Superior temporal gyrus (tissue), 1 donor: ENCODE results near the gene TMEM178B.
"Not testable (repeated sequence)": the region's sequence is repeated elsewhere in the genome, so short reads cannot be mapped to it uniquely, and the experiment has no call there.

Experiments used
- DNase-seq: peaks from one replicate; pipeline ENCODE4 v3.0.0-alpha.2; 2016; ENCODE audit errors: extremely low spot score

The TMEM178B gene

DNA sequence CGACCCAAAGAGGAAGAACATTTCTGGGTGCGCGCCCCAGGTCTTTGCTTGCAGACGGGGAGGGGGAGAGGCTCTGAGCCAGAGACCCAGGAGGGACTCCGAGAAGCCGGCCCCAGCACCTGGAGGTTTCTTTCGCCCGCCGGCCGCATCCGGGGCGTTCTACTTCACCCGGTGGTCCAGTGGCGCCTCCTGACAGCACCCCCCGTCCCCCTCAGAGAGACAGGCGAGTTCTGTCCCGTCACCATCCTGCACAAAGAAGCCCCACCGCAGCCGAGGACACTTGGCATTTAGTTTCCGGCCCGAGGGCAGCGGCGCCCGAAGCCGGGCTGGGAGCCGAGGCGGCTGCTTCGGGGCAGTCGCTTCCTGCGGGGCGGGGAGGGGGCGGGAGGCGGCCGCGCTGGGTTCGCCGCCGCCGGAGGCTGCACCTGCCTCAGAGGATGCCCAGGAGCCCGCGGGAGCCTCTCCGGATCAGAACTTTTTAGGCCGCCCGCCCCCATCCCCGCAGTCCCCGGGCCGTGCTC is at the start of gene TMEM178B:
TMEM178B (plus strand) TSS at position 424 of the 521 bp plus-strand sequence.
- no peak for DNase-seq

GRCh38 chr7:141024668-141025067 is 49.2 kb upstream of the TMEM178B start:
- no peak for DNase-seq

- DNase-seq = no peak
Observed at GRCh38 chr7:141027043-141027442, 46.8 kb upstream of the TMEM178B start.

DNA sequence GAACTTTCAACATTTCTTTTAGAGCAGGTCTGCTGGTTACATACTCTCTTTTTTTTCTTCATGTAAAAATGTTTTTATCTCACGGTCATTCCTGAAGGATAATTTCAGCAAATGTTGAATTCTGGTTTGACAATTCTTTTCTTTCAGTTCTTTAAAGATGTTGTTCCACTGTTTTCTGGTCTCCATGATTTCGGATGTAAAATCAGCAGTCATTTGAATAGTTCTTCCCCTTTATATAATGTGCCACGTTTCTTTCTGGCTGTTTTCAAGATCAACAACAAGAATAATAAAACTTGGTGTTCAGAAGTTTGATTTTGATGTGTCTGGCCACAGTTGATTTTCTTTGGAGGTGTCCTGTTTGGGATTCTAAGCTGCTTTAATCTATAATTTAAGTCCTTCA is 45.1 kb upstream of the TMEM178B start:
- no peak for DNase-seq

DNA sequence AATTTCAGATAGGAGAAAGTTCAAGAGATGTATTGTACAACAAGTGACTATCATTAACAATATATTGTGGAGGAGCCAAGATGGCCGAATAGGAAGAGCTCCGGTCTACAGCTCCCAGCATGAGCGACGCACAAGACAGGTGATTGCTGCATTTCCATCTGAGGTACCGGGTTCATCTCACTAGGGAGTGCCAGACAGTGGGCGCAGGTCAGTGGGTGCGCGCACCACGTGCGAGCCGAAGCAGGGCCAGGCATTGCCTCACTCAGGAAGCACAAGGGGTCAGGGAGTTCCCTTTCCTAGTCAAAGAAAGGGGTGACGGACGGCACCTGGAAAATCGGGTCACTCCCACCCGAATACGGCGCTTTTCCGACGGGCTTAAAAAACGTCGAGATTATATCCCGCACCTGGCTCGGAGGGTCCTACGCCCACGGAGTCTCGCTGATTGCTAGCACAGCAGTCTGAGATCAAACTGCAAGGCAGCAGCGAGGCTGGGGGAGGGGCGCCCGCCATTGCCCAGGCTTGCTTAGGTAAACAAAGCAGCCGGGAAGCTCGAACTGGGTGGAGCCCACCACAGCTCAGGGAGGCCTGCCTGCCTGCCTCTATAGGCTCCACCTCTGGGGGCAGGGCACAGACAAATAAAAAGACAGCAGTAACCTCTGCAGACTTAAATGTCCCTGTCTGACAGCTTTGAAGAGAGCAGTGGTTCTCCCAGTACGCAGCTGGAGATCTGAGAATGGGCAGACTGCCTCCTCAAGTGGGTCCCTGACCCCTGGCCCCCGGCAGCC is 41.1 kb upstream of the TMEM178B start:
- DNase-seq = not testable (repeated sequence)

DNA sequence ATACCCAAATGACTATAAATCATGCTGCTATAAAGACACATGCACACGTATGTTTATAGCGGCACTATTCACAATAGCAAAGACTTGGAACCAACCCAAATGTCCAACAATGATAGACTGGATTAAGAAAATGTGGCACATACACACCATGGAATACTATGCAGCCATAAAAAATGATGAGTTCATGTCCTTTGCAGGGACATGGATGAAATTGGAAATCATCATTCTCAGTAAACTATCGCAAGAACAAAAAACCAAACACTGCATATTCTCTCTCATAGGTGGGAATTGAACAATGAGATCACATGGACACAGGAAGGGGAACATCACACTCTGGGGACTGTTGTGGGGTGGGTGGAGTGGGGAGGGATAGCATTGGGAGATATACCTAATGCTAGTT is 35.8 kb upstream of the TMEM178B start:
- not testable (repeated sequence) for DNase-seq

DNA sequence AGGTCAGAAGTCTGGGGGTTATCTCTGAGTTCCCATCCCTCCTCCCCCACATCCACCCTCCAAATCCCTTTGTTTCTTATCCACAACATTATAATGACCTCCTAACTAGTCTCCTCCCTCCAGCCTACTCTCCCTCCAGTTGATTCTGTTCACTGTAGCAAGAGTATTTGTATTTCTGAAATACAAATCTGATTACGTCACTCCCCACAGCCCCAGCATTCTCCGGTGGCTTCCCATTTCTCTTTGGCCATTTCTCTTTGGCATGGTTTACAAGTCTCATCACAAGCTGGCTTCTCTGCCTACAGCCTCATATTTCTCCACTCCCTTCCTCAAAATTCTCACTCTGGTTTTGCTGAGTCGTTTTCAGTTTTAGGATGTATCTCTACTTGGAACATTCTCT is 34.5 kb upstream of the TMEM178B start:
- DNase-seq = no peak

- DNase-seq = no peak
Observed at GRCh38 chr7:141042222-141043193, 31.4 kb upstream of the TMEM178B start.

- DNase-seq = no peak
Observed at GRCh38 chr7:141043616-141044015, 30.2 kb upstream of the TMEM178B start.

- no peak for DNase-seq
Observed at GRCh38 chr7:141045126-141045841, 28.6 kb upstream of the TMEM178B start.

DNA sequence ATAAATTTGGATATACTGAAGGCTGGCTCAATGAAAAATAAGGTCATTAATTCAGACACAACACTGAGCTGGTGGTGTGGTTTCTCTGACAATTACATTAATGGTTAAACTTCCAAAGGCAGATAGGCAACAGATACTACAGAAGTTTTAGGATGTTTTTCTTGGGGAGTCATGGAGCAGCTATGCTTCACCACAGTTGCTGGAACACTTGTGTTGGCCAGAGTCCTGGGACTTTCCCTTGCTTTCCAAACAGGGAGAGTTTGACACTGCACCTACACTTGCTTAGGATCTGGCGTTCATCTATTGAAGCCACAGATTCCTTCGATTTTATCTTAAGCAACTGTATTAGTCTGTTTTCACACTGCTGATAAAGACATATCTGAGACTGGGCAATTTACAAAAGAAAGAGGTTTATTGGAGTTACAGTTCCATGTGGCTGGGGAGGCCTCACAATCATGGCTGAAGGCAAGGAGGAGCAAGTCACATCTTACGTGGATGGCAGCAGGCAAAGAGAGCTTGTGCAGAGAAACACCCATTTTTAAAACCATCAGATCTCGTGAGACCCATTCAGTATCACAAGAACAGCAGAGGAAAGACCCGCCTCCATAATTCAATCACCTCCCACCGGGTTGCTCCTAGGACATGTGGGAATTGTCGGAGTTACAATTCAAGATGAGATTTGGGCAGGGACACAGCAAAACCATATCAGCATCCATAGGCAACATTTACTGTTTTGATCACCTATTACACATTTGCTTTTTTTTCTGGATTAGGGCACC is 27.8 kb upstream of the TMEM178B start:
- no peak for DNase-seq

DNA sequence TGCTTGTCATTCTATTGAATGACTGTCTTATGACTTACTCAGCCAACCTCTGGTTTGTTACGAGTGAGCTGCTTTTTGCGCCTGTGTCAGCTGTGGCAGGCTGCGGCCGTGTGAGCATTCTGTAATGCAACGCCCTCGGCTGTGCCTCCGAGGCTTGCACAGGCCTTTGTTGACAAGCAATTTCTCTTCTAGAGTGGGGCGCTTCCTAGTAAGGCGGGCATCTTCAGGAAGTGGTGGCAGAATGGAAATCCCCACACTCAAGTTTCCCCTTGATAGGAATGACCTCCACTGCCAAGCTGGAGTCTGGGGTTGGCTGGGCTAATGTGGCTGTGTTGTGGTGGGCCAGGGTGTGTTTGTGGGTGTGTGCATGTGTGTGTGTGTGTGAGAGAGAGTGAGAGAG is 20.2 kb upstream of the TMEM178B start:
- DNase-seq = no peak

GRCh38 chr7:141055146-141055545 is 18.7 kb upstream of the TMEM178B start:
- DNase-seq = no peak

DNA sequence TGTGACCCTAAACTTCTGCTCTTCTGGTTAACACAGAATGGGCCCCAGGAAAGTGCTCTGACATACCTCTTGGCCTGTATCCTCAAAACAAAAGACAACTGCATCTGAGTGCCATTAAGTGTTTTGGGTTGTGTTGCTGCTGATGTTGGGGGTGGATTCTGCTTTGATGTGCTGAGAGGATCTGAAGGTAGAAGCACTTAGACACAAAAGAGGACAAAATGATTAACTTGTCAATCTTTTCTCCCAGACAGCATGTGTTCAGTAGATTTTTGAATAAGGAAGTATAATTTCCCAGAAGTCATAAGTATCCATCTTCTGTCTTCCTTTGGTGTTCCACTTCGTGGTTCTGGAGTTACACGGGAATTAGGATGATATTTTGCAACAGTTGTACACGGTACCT is 16.1 kb upstream of the TMEM178B start:
- DNase-seq = no peak

DNA sequence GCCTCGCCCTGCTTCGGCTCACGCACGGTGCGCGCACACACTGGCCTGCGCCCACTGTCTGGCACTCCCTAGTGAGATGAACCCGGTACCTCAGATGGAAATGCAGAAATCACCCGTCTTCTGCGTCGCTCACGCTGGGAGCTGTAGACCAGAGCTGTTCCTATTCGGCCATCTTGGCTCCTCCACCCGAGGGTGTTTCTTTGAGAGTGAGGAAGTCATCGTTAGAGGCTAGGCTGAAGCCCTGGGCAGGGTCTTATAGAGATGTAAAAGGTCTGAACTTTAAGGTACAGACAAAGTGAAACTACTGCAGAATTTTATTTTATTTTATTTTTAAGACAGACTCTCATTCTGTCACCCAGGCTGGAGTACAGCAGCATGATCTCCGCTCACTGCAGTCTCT is 6.0 kb upstream of the TMEM178B start:
- DNase-seq = not testable (repeated sequence)

DNA sequence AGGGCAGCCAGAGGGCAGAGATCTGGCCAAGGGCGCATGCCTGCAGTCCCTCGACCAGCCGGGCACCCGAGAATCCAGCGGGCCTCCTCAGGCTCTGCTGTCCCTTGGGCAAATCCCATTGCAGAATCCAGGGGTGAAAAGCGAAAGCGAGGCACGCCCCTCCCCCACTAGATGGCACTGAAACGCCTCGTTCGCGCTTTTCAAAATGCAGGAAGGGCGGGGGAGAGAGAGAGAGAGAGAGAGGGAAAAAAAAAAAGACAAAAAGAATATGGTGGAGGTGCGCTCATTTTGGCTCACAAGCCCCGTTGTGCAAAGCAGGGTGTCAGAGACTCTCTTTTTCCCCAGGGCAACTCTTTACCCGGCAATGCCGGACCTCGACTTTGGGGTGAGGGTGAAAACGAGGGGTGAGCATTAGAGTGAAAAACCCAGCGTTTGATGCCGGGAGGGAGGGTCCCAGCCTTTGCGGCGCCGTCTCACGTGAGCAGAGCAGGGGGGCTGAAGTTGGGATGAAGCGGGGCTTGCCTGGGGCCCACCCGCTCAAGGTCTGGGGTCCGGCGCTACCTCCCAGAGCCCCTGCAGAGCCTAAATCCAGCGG is 2.5 kb upstream of the TMEM178B start:
- peak; percentile 83 for DNase-seq

GRCh38 chr7:141071855-141072547 is 1.9 kb upstream of the TMEM178B start:
- DNase-seq = peak; percentile 90

- DNase-seq = no peak
Observed at GRCh38 chr7:141072548-141073172, 1.2 kb upstream of the TMEM178B start.

DNA sequence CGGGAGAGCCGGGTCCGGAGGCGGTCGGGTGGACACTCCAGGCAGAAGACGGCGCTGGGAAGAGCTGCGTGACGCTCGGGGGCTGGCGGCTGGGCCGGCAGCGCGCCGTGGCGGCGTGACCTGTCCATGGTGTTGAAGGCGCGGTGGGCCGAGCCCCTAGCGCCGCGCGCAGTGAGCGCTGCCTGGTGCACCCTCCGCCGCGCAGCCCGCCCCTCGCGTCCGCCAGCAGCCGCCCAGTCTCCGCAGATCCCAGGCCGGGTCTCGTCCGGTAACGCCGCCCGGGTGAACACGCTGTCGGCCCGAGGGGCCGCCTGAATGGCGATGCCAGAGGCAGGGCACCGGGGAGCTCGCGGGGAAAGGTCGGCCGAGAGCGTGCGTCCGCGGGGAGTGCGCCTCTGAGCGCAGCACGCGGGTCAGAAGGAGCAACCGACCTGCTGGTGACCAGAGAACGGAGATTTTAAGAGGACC is 657 bp upstream of the TMEM178B start:
- DNase-seq = no peak
